K562 (cell line): ENCODE data around the gene URGCP. TPM values are rescaled to one million over a fixed set of nuclear protein-coding genes. Genes with fewer than 3 reads are reported as not detected.

Experiments
- BRCA1 ChIP-seq, 2 experiments: fragments of 450-650 bp in 1 of 2; sonication (generic) in 1 of 2; formaldehyde crosslinking in 1 of 2; IDR thresholded peaks; 2 replicates each; pipeline versions ENCODE4 v1.5.0 to v1.6.1; 2017 to 2020; ENCODE audit warnings: mild to moderate bottlenecking in 1 of 2, missing genetic modification reagents in 1 of 2
- DPF2 ChIP-seq: fragments of 450-650 bp; IDR thresholded peaks from 2 replicates; pipeline ENCODE4 v1.6.1; 2016
- HDAC2 ChIP-seq: fragments of 450-650 bp; IDR thresholded peaks from 2 replicates; pipeline ENCODE4 v1.6.1; 2016; ENCODE audit warnings: mild to moderate bottlenecking
- HMG20A ChIP-seq: fragments of 450-650 bp; formaldehyde crosslinking; conservative IDR thresholded peaks from 2 replicates; pipeline ENCODE4 v1.4.0; 2020; ENCODE audit warnings: mild to moderate bottlenecking, mixed read lengths
- HNRNPL ChIP-seq: fragments of 200-400 bp; formaldehyde crosslinking; IDR thresholded peaks from 2 replicates; pipeline ENCODE4 v1.6.1; 2017; ENCODE audit warnings: low read depth, mild to moderate bottlenecking, low read length
- MCM2 ChIP-seq: fragments of 450-650 bp; IDR thresholded peaks from 2 replicates; pipeline ENCODE4 v1.6.1; 2017; ENCODE audit warnings: low read depth, mild to moderate bottlenecking
- MTA1 ChIP-seq: fragments of 450-650 bp; IDR thresholded peaks from 2 replicates; pipeline ENCODE4 v1.6.1; 2017; ENCODE audit warnings: borderline replicate concordance
- PHF21A ChIP-seq: fragments of 450-650 bp; IDR thresholded peaks from 2 replicates; pipeline ENCODE4 v1.6.1; 2017; ENCODE audit warnings: low read depth, borderline replicate concordance
- SUPT5H ChIP-seq: fragments of 450-650 bp; IDR thresholded peaks from 2 replicates; pipeline ENCODE4 v1.6.1; 2016
- TBL1XR1 ChIP-seq, 2 experiments: IDR thresholded peaks; 2 replicates each; pipeline ENCODE4 v1.6.1; 2012; ENCODE audit warnings: improper control_type of control experiment in 2 of 2, low read length in 2 of 2, mild to moderate bottlenecking in 1 of 2
- TOE1 ChIP-seq, 2 experiments: fragments of 450-650 bp in 1 of 2; sonication (generic) in 1 of 2; formaldehyde crosslinking in 1 of 2; IDR thresholded peaks; 2 replicates each; pipeline versions ENCODE4 v1.7.1 to v1.8.0; 2016 to 2022; ENCODE audit warnings: borderline replicate concordance in 2 of 2, mild to moderate bottlenecking in 2 of 2, antibody characterized with exemption in 1 of 2, inconsistent platforms in 1 of 2, low read depth in 1 of 2, missing genetic modification reagents in 1 of 2, moderate library complexity in 1 of 2
- ZNF507 ChIP-seq: conservative IDR thresholded peaks from 2 replicates; pipeline ENCODE4 v1.6.1; 2017; ENCODE audit warnings: missing genetic modification characterization, missing compliant biosample characterization
- ZNF699 ChIP-seq: fragments of 250-450 bp; sonication (Bioruptor Pico); IDR thresholded peaks from 2 replicates; pipeline ENCODE4 v1.8.0; 2021; ENCODE audit warnings: mild to moderate bottlenecking, moderate library complexity; ENCODE audit not compliant: insufficient replicate concordance
- ZNF780A ChIP-seq: fragments of 250-450 bp; sonication (Bioruptor Pico); IDR thresholded peaks from 2 replicates; pipeline ENCODE4 v1.5.0; 2021; ENCODE audit warnings: mild to moderate bottlenecking
- polyA plus RNA-seq, 8 experiments: library from polyadenylated mRNA; depleted of rRNA in 4 of 8; stranded (reverse) in 5 of 8; unstranded in 3 of 8; fragments of >200 nt; fragmentation: Nextera tagmentation in 2 of 8; fragmentation: Illumina TruSeq in 1 of 8; extraction: Ambion mirVana in 2 of 8; extraction: Trizol in 1 of 8; gene quantifications; 2 replicates each; pipeline versions ENCODE4 v1.2.1 to v1.2.3, GENCODE V29; 2011 to 2014; ENCODE audit warnings: inconsistent platforms in 1 of 8, missing spikeins in 1 of 8
- total RNA-seq, 7 experiments: library from RNA; depleted of rRNA in 6 of 7; stranded (reverse); fragments of >200 nt in 6 of 7; fragmentation: Illumina TruSeq in 2 of 7; extraction: Trizol in 2 of 7; gene quantifications; 2 replicates each; pipeline versions ENCODE4 v1.2.1 to v1.2.3, GENCODE V29; 2011 to 2021; ENCODE audit warnings: low replicate concordance in 1 of 7
- TF ChIP-seq, protein P1 (sequence below): fragments of 250-450 bp; sonication (Bioruptor Pico); IDR thresholded peaks from 2 replicates; pipeline ENCODE4 v1.4.0; 2020; ENCODE audit warnings: mild to moderate bottlenecking, moderate library complexity
- TF ChIP-seq, protein P2 (sequence below): fragments of 450-650 bp; IDR thresholded peaks from 2 replicates; pipeline ENCODE4 v1.6.1; 2016; ENCODE audit warnings: missing biosample characterization, missing genetic modification characterization
- TF ChIP-seq, protein P3 (sequence below): sonication (generic); formaldehyde crosslinking; IDR thresholded peaks from 2 replicates; pipeline ENCODE4 v1.8.0; 2022; ENCODE audit warnings: missing genetic modification reagents, mild to moderate bottlenecking, borderline replicate concordance

URGCP gene
- total and polyA plus RNA-seq, 9 of the 15 experiments (the other 6 are each of a cell fraction or from before 2014, with no cell fraction given) = 1.7 to 25.8 (median 12.5) TPM

DNA sequence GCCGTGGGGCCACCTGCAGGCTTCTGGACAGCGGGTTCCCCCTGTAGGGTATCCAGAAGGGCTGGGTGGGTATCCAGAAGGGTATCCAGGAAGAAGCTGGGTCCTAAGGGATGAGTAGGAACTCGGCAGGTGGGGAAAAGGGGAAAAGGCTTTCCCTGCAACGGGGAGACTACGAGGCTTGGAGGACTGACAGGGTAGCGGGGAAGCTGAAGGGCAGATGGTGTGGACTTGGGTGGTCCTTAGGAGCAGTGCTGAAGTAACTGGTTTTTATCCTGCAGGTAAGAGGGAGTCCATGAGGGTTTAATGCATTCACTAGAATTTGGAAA, 20.4 kb upstream of the URGCP start (continued):
- TF ChIP-seq, protein P1, sequence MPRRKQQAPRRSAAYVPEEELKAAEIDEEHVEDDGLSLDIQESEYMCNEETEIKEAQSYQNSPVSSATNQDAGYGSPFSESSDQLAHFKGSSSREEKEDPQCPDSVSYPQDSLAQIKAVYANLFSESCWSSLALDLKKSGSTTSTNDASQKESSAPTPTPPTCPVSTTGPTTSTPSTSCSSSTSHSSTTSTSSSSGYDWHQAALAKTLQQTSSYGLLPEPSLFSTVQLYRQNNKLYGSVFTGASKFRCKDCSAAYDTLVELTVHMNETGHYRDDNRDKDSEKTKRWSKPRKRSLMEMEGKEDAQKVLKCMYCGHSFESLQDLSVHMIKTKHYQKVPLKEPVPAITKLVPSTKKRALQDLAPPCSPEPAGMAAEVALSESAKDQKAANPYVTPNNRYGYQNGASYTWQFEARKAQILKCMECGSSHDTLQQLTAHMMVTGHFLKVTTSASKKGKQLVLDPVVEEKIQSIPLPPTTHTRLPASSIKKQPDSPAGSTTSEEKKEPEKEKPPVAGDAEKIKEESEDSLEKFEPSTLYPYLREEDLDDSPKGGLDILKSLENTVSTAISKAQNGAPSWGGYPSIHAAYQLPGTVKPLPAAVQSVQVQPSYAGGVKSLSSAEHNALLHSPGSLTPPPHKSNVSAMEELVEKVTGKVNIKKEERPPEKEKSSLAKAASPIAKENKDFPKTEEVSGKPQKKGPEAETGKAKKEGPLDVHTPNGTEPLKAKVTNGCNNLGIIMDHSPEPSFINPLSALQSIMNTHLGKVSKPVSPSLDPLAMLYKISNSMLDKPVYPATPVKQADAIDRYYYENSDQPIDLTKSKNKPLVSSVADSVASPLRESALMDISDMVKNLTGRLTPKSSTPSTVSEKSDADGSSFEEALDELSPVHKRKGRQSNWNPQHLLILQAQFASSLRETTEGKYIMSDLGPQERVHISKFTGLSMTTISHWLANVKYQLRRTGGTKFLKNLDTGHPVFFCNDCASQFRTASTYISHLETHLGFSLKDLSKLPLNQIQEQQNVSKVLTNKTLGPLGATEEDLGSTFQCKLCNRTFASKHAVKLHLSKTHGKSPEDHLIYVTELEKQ (CRISPR knock-in tag) = no peak
- TF ChIP-seq ZNF699 (CRISPR knock-in tag) = no peak
- no peak for TF ChIP-seq SUPT5H
- TF ChIP-seq MCM2 = no peak
- TF ChIP-seq HDAC2 = 0 out of 2 replicates have a peak, but pooled peaks have one; percentile 55
- no peak for TF ChIP-seq HMG20A (CRISPR knock-in tag)
- TF ChIP-seq BRCA1 (IDR thresholded peaks at IDR 0.05) = no peak
- TF ChIP-seq BRCA1 (CRISPR knock-in tag; IDR thresholded peaks at IDR 0.05) = no peak
- TF ChIP-seq ZNF780A (CRISPR knock-in tag) = no peak
- no peak for TF ChIP-seq ZNF507 (tag)
- no peak for TF ChIP-seq HNRNPL
- peak; percentile 62; the same call in 1 of the 2 replicates for TF ChIP-seq MTA1
- TF ChIP-seq PHF21A = no peak
- TF ChIP-seq, protein P2, sequence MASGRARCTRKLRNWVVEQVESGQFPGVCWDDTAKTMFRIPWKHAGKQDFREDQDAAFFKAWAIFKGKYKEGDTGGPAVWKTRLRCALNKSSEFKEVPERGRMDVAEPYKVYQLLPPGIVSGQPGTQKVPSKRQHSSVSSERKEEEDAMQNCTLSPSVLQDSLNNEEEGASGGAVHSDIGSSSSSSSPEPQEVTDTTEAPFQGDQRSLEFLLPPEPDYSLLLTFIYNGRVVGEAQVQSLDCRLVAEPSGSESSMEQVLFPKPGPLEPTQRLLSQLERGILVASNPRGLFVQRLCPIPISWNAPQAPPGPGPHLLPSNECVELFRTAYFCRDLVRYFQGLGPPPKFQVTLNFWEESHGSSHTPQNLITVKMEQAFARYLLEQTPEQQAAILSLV (tag) = no peak
- no peak for TF ChIP-seq TOE1 (IDR thresholded peaks at IDR 0.05; ENCODE audit: borderline replicate concordance)
- no peak for TF ChIP-seq TOE1 (CRISPR knock-in tag; IDR thresholded peaks at IDR 0.05; ENCODE audit: borderline replicate concordance, low read depth)
- TF ChIP-seq TBL1XR1 (IDR thresholded peaks at IDR 0.05; ENCODE audit: low read length in 2 of 2) = no peak
- peak; percentile 34; the same call in 1 of the 2 replicates for TF ChIP-seq DPF2
- TF ChIP-seq, protein P3, sequence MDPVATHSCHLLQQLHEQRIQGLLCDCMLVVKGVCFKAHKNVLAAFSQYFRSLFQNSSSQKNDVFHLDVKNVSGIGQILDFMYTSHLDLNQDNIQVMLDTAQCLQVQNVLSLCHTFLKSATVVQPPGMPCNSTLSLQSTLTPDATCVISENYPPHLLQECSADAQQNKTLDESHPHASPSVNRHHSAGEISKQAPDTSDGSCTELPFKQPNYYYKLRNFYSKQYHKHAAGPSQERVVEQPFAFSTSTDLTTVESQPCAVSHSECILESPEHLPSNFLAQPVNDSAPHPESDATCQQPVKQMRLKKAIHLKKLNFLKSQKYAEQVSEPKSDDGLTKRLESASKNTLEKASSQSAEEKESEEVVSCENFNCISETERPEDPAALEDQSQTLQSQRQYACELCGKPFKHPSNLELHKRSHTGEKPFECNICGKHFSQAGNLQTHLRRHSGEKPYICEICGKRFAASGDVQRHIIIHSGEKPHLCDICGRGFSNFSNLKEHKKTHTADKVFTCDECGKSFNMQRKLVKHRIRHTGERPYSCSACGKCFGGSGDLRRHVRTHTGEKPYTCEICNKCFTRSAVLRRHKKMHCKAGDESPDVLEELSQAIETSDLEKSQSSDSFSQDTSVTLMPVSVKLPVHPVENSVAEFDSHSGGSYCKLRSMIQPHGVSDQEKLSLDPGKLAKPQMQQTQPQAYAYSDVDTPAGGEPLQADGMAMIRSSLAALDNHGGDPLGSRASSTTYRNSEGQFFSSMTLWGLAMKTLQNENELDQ (CRISPR knock-in tag) = 0 out of 2 replicates have a peak, but pooled peaks have one; percentile 8
